H1 (cell line): ENCODE results near the gene TFB1M. TPM values are rescaled to one million over a fixed set of nuclear protein-coding genes. Genes with fewer than 3 reads are reported as not detected.

ENCODE experiments used
- CTCF ChIA-PET: fragments of 300-600 bp; sonication (Branson Sonifier 250); formaldehyde crosslinking; loops from one replicate; lab custom pipeline; 2021; ENCODE audit not compliant: partially characterized antibody; lab: Charles Lee
- POLR2A ChIA-PET: fragments of 300-600 bp; sonication (Branson Sonifier 250); formaldehyde crosslinking; loops from one replicate; lab custom pipeline; 2021; ENCODE audit warnings: inconsistent platforms; ENCODE audit not compliant: partially characterized antibody; lab: Charles Lee
- DNase-seq, 2 experiments: peaks; one replicate each; pipeline versions ENCODE4 v3.0.0 to v3.0.0-alpha.2; 2010 to 2022; ENCODE audit warnings: low spot score in 2 of 2, low read depth in 1 of 2, mixed read lengths in 1 of 2
- FAIRE-seq: peaks from 2 replicates; lab custom pipeline; 2011; peaks lifted over from hg19 to GRCh38; lab: Jason Lieb, UNC
- H2AFZ ChIP-seq: 2 replicates; pipeline ENCODE4 v1.8.1; 2012; ENCODE audit warnings: low read length, inconsistent platforms
- H2AK5ac ChIP-seq: 2 replicates; pipeline ENCODE4 v1.6.1; 2013; ENCODE audit warnings: low read depth, low read length
- H2BK120ac ChIP-seq: replicated peaks from 2 replicates; pipeline ENCODE3; 2013; ENCODE audit warnings: low read depth, low read length, inconsistent platforms
- H2BK12ac ChIP-seq: 2 replicates; pipeline ENCODE4 v1.6.1; 2013; ENCODE audit warnings: low read depth, low read length
- H2BK15ac ChIP-seq: 2 replicates; pipeline ENCODE4 v1.6.1; 2013; ENCODE audit warnings: low read length
- H2BK20ac ChIP-seq: 2 replicates; pipeline ENCODE4 v1.6.1; 2013; ENCODE audit warnings: low read length
- H2BK5ac ChIP-seq: 2 replicates; pipeline ENCODE4 v1.6.1; 2013; ENCODE audit warnings: low read depth, low read length
- H3K14ac ChIP-seq: 2 replicates; pipeline ENCODE4 v1.6.1; 2013; ENCODE audit warnings: inconsistent platforms; ENCODE audit not compliant: insufficient read length
- H3K18ac ChIP-seq: 2 replicates; pipeline ENCODE4 v1.6.1; 2013; ENCODE audit warnings: low read length; ENCODE audit errors: extremely low read depth
- H3K23ac ChIP-seq: 2 replicates; pipeline ENCODE4 v1.6.1; 2013; ENCODE audit warnings: inconsistent platforms; ENCODE audit not compliant: insufficient read length
- H3K23me2 ChIP-seq: 2 replicates; pipeline ENCODE4 v1.6.1; 2013; ENCODE audit warnings: low read depth, low read length
- H3K27ac ChIP-seq: 2 replicates; pipeline ENCODE4 v1.6.1; 2011; ENCODE audit warnings: low read depth, low read length, inconsistent platforms
- H3K27me3 ChIP-seq, 4 experiments: replicated peaks in 1 of 4; 1 replicate in 1 of 4; 2 replicates in 3 of 4; pipeline versions ENCODE4 v1.6.1 to v1.8.1; 2011 to 2013; ENCODE audit warnings: low read length in 3 of 4, mild to moderate bottlenecking in 3 of 4, inconsistent platforms in 2 of 4, mixed read lengths in 2 of 4, moderate library complexity in 1 of 4; ENCODE audit not compliant: control insufficient read depth in 3 of 4, insufficient read depth in 3 of 4; ENCODE audit errors: extremely low read depth in 1 of 4
- H3K36me3 ChIP-seq, 4 experiments: 2 replicates each; pipeline versions ENCODE4 v1.6.1 to v1.8.1; 2011 to 2013; ENCODE audit warnings: mild to moderate bottlenecking in 4 of 4, low read length in 3 of 4, moderate library complexity in 2 of 4, control low read depth in 1 of 4, inconsistent platforms in 1 of 4; ENCODE audit not compliant: insufficient read depth in 4 of 4, control insufficient read depth in 2 of 4
- H3K4ac ChIP-seq: replicated peaks from 2 replicates; pipeline ENCODE3; 2013; ENCODE audit warnings: low read length, low read depth, mixed read lengths, inconsistent platforms; ENCODE audit not compliant: insufficient read length
- H3K4me1 ChIP-seq, 4 experiments: replicated peaks in 1 of 4; 1 replicate in 1 of 4; 2 replicates in 3 of 4; pipeline versions ENCODE4 v1.6.1 to v1.8.1; 2011 to 2013; ENCODE audit warnings: low read length in 3 of 4, inconsistent platforms in 2 of 4, mixed read lengths in 1 of 4; ENCODE audit not compliant: insufficient read depth in 4 of 4, control insufficient read depth in 3 of 4
- H3K4me2 ChIP-seq, 2 experiments: 2 replicates each; pipeline versions ENCODE4 v1.6.1 to v1.8.1; 2011 to 2013; ENCODE audit warnings: low read depth in 2 of 2, low read length in 2 of 2, control low read depth in 1 of 2, inconsistent platforms in 1 of 2, mild to moderate bottlenecking in 1 of 2; ENCODE audit not compliant: insufficient read depth in 1 of 2
- H3K4me3 ChIP-seq, 4 experiments: fragments of 200-600, 300-600 bp in 1 of 4; sonication (generic), shearing (Covaris generic), sonication (Bioruptor Twin) in 1 of 4; 2 replicates each; pipeline versions ENCODE4 v1.5.1 to v1.8.1; 2011 to 2016; ENCODE audit warnings: low read length in 4 of 4, low read depth in 3 of 4, control low read depth in 2 of 4, inconsistent platforms in 2 of 4, mild to moderate bottlenecking in 2 of 4, mixed read lengths in 1 of 4, moderate library complexity in 1 of 4; ENCODE audit not compliant: insufficient read depth in 2 of 4; ENCODE audit errors: extremely low read depth in 1 of 4
- H3K56ac ChIP-seq: replicated peaks from 2 replicates; pipeline ENCODE3; 2013; ENCODE audit warnings: low read depth, mild to moderate bottlenecking, mixed read lengths, low read length, inconsistent platforms; ENCODE audit not compliant: insufficient read length
- H3K79me1 ChIP-seq: 2 replicates; pipeline ENCODE4 v1.6.1; 2013; ENCODE audit warnings: low read depth, low read length, control low read depth
- H3K79me2 ChIP-seq, 2 experiments: 2 replicates each; pipeline versions ENCODE4 v1.6.1 to v1.8.1; 2012 to 2013; ENCODE audit warnings: low read length in 2 of 2, mild to moderate bottlenecking in 2 of 2, inconsistent platforms in 1 of 2; ENCODE audit not compliant: insufficient read depth in 2 of 2, control insufficient read depth in 1 of 2
- H3K9ac ChIP-seq, 4 experiments: replicated peaks in 1 of 4; 1 replicate in 1 of 4; 2 replicates in 3 of 4; pipeline versions ENCODE4 v1.6.1 to v1.8.1; 2011 to 2013; ENCODE audit warnings: low read depth in 3 of 4, low read length in 3 of 4, control low read depth in 2 of 4, mild to moderate bottlenecking in 2 of 4, moderate library complexity in 2 of 4, inconsistent platforms in 1 of 4; ENCODE audit errors: extremely low read depth in 1 of 4
- H3K9me3 ChIP-seq, 2 experiments: 2 replicates each; pipeline versions ENCODE4 v1.6.1 to v1.8.1; 2012 to 2013; ENCODE audit warnings: mild to moderate bottlenecking in 2 of 2, moderate library complexity in 2 of 2, control low read depth in 1 of 2, inconsistent platforms in 1 of 2, low read depth in 1 of 2, low read length in 1 of 2, mixed read lengths in 1 of 2; ENCODE audit not compliant: insufficient read depth in 2 of 2
- H4K20me1 ChIP-seq, 2 experiments: replicated peaks in 1 of 2; 2 replicates each; pipeline versions ENCODE3 to v1.8.1; 2011 to 2013; ENCODE audit warnings: inconsistent platforms in 2 of 2, low read length in 2 of 2, mild to moderate bottlenecking in 1 of 2; ENCODE audit not compliant: insufficient read depth in 2 of 2, control insufficient read depth in 1 of 2
- H4K5ac ChIP-seq: 2 replicates; pipeline ENCODE4 v1.6.1; 2013; ENCODE audit warnings: low read length, low read depth, mixed read lengths, inconsistent platforms; ENCODE audit not compliant: insufficient read length
- H4K8ac ChIP-seq: 2 replicates; pipeline ENCODE4 v1.8.0; 2013; ENCODE audit warnings: mild to moderate bottlenecking, moderate library complexity, low read length, inconsistent platforms; ENCODE audit not compliant: insufficient read depth; ENCODE audit errors: extremely low read depth
- H4K91ac ChIP-seq: replicated peaks from 2 replicates; pipeline ENCODE3; 2013; ENCODE audit warnings: low read length, mixed read lengths, inconsistent platforms; ENCODE audit not compliant: insufficient read length
- RAD21 ChIP-seq, 2 experiments: IDR thresholded peaks in 1 of 2; conservative IDR thresholded peaks in 1 of 2; 2 replicates each; pipeline ENCODE4 v1.6.1; 2011; ENCODE audit warnings: low read depth in 2 of 2, low read length in 2 of 2, improper control_type of control experiment in 1 of 2, inconsistent platforms in 1 of 2, mild to moderate bottlenecking in 1 of 2, moderate library complexity in 1 of 2
- SP2 ChIP-seq: IDR thresholded peaks from 2 replicates; pipeline ENCODE4 v1.6.1; 2012; ENCODE audit warnings: mild to moderate bottlenecking, low read length, inconsistent platforms
- YY1 ChIP-seq: IDR thresholded peaks from 2 replicates; pipeline ENCODE4 v1.6.1; 2011; ENCODE audit warnings: low read depth, mild to moderate bottlenecking, low read length
- WGBS, 2 experiments: shearing (Covaris generic) in 1 of 2; methylation state at CpG; one replicate each; pipeline versions ENCODE4 v1.1.6 to v1.1.7; 2013 to 2015; ENCODE audit warnings: low lambda C conversion rate in 2 of 2, mixed read lengths in 2 of 2, inconsistent platforms in 1 of 2, low coverage in 1 of 2, missing lambda C conversion rate in 1 of 2; ENCODE audit not compliant: insufficient replicate concordance in 2 of 2, insufficient coverage in 1 of 2, insufficient read length in 1 of 2; ENCODE audit errors: extremely low coverage in 1 of 2, missing lambda C conversion rate in 1 of 2; 5-methylcytosine and 5-hydroxymethylcytosine counted together
- polyA plus RNA-seq, 7 experiments: library from polyadenylated mRNA; depleted of rRNA in 3 of 7; stranded (reverse) in 5 of 7; unstranded in 2 of 7; fragments of >200 nt in 5 of 7; fragments of 200-250 nt in 2 of 7; gene quantifications; 1 replicate in 5 of 7; 2 replicates in 1 of 7; 4 replicates in 1 of 7; pipeline versions ENCODE4 v1.2.1 to v1.2.3, GENCODE V29; 2011 to 2013; ENCODE audit warnings: missing spikeins in 2 of 7, mixed read lengths in 2 of 7
- total RNA-seq: library from RNA; stranded (reverse); fragmentation: NEBNext Ultra II Directional; extraction: Animal tissue kit (Norgen Biotek cat#: 25700); gene quantifications from 2 replicates; pipeline ENCODE4 v1.2.1, GENCODE V29; 2021

Gene TFB1M
- total and polyA plus RNA-seq, 2 of the 8 experiments (the other 6 are each of a cell fraction or from before 2014, with no cell fraction given), result 28.2 to 49.4 TPM

DNA sequence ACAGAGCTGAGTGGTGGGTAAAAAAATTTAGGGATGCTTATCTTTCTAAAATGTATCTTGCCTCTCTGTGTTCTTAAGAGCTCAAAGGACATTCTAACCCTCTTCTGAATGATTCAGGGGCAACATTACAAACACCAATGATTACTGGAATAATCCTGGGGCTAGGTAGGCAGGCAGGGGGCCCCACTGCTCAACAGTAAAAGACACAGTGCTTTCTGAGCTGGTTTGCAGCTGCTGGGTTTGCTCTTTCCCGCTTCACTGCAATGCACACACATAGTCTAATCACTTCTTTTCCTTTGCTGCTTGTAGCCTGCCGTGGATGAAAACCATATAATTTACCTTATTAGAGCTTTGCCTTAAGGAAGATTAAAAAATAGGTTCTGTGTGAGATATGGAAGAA is 26.5 kb downstream of the TFB1M start:
- H3K9me3 ChIP-seq, result no peaks in the 10 kb centered on the region
- H4K20me1 ChIP-seq, result no peaks in the 10 kb centered on the region
- TF ChIP-seq RAD21 (IDR thresholded peaks at IDR 0.05 in 1 of 2, conservative IDR thresholded peaks at IDR 0.05 in 1 of 2; ENCODE audit: low read depth in 2 of 2, low read length in 2 of 2) (0 out of 4 replicates have a peak, but pooled peaks of 1 of the 2 experiments have one; percentile 19), SP2 (no peak), YY1 (no peak)
- H3K56ac ChIP-seq, result no peak overlapping the region
- H3K27ac ChIP-seq, result no peak overlapping the region
- 79% methylated on average over 2 of the region's 2 CpGs; no CpG with 5 or more reads in 1 of the 2 experiments for WGBS, 2 experiments
- CTCF ChIA-PET, result interaction anchor here (0.7 to 4.2 kb wide), 6 partner anchors 12 to 40 kb away, joined by 3 to 18 read pairs (median 4); partner anchors contain the start of gene CLDN20
- H4K5ac ChIP-seq, result no peak overlapping the region
- POLR2A ChIA-PET, result interaction anchor here (0.6 to 1.8 kb wide), 2 partner anchors 11 to 12 kb away, joined by 3 to 4 read pairs; no protein-coding TSS in a partner anchor
- no peak overlapping the region for H2BK20ac ChIP-seq
- H3K4ac ChIP-seq, result no peak overlapping the region
- H3K23me2 ChIP-seq, result no peaks in the 10 kb centered on the region; the same call in 1 of the 2 replicates
- peaks cover 2% of the 10 kb centered on the region; the same call in 1 of the 2 replicates for H3K79me1 ChIP-seq
- H3K27me3 ChIP-seq, result no peaks in the 10 kb centered on the region
- no peak overlapping the region for H2AK5ac ChIP-seq
- no peak overlapping the region for H2BK12ac ChIP-seq
- no peak overlapping the region for H2BK5ac ChIP-seq
- H3K18ac ChIP-seq, result no peak overlapping the region
- no peak overlapping the region for H3K23ac ChIP-seq
- DNase-seq (no peak), FAIRE-seq (no peak)
- no peak overlapping the region for H2BK120ac ChIP-seq
- no peak overlapping the region for H3K4me2 ChIP-seq
- H2AFZ ChIP-seq, result no peak overlapping the region
- peaks cover 0 to 3% of the 10 kb centered on the region in 2 experiments; a peak in 1 of 4 replicates for H3K79me2 ChIP-seq
- H3K4me1 ChIP-seq, result no peaks in the 10 kb centered on the region; a peak in 1 of 7 replicates
- H4K8ac ChIP-seq, result no peak overlapping the region
- H3K9ac ChIP-seq, result no peak overlapping the region
- H4K91ac ChIP-seq, result no peak overlapping the region
- no peak overlapping the region for H3K14ac ChIP-seq
- H2BK15ac ChIP-seq, result no peak overlapping the region
- H3K36me3 ChIP-seq, result peaks cover 6 to 61% (median 23%) of the 10 kb centered on the region in 4 experiments; a peak in 6 of 8 replicates
- no peak overlapping the region for H3K4me3 ChIP-seq
